Osteocyte (in vitro differentiated cells): ENCODE measurements around the gene NEAT1. TPM values are rescaled to one million over a fixed set of nuclear protein-coding genes. Genes with fewer than 3 reads are reported as not detected.

ENCODE experiments used
- DNase-seq: peaks from one replicate; pipeline ENCODE4 v3.0.0; 2021; ENCODE audit warnings: mixed read lengths; ENCODE audit not compliant: unreplicated experiment; ENCODE audit errors: extremely low spot score
- H3K27ac Mint-ChIP-seq: one replicate; pipeline ENCODE4 v1.8.0; 2021; ENCODE audit warnings: mild to moderate bottlenecking, mixed read lengths; ENCODE audit not compliant: unreplicated experiment
- H3K27me3 Mint-ChIP-seq: one replicate; pipeline ENCODE4 v1.8.0; 2021; ENCODE audit warnings: mixed read lengths; ENCODE audit not compliant: unreplicated experiment
- H3K36me3 Mint-ChIP-seq: one replicate; pipeline ENCODE4 v1.8.0; 2021; ENCODE audit warnings: mixed read lengths; ENCODE audit not compliant: unreplicated experiment
- H3K4me1 Mint-ChIP-seq: one replicate; pipeline ENCODE4 v1.8.0; 2021; ENCODE audit warnings: mixed read lengths; ENCODE audit not compliant: unreplicated experiment
- H3K4me3 Mint-ChIP-seq: one replicate; pipeline ENCODE4 v1.8.0; 2021; ENCODE audit warnings: mild to moderate bottlenecking, moderate library complexity, mixed read lengths; ENCODE audit not compliant: unreplicated experiment
- H3K9me3 Mint-ChIP-seq: one replicate; pipeline ENCODE4 v1.8.0; 2021; ENCODE audit warnings: mixed read lengths; ENCODE audit not compliant: unreplicated experiment
- CTCF ChIP-seq: fragments of 200-600 bp; sonication (generic); IDR thresholded peaks from 2 replicates; pipeline ENCODE4 v1.5.0; 2021; ENCODE audit warnings: antibody characterized with exemption, mild to moderate bottlenecking, moderate library complexity
- total RNA-seq: library from RNA; stranded (reverse); gene quantifications from 2 replicates; pipeline ENCODE4 v1.2.1, GENCODE V29; 2021

Gene NEAT1
- total RNA-seq, 1 donor from 2014 or later, result 534 TPM

GRCh38 chr11:65418431-65418680 is 4.2 kb upstream of the NEAT1 start:
- no peak for DNase-seq
- peak overlapping the region; percentile 99 for H3K27ac Mint-ChIP-seq
- peaks cover 3% of the 10 kb centered on the region for H3K36me3 Mint-ChIP-seq
- H3K9me3 Mint-ChIP-seq, result no peaks in the 10 kb centered on the region
- peak overlapping the region; percentile 72 for H3K4me3 Mint-ChIP-seq
- H3K4me1 Mint-ChIP-seq, result peaks cover 73% of the 10 kb centered on the region
- no peaks in the 10 kb centered on the region for H3K27me3 Mint-ChIP-seq
- no peak for TF ChIP-seq CTCF

- peak overlapping the region; percentile 72 for H3K4me3 Mint-ChIP-seq
- peak; percentile 98 for DNase-seq
- no peaks in the 10 kb centered on the region for H3K9me3 Mint-ChIP-seq
- peaks cover 6% of the 10 kb centered on the region for H3K36me3 Mint-ChIP-seq
- peak overlapping the region; percentile 99 for H3K27ac Mint-ChIP-seq
- no peak for TF ChIP-seq CTCF
- H3K4me1 Mint-ChIP-seq, result peaks cover 75% of the 10 kb centered on the region
- no peaks in the 10 kb centered on the region for H3K27me3 Mint-ChIP-seq
Measured at GRCh38 chr11:65418681-65419459, 3.7 kb upstream of the NEAT1 start.

- H3K4me3 Mint-ChIP-seq, result peak overlapping the region; percentile 72
- H3K9me3 Mint-ChIP-seq, result no peaks in the 10 kb centered on the region
- peak; percentile 84 for DNase-seq
- TF ChIP-seq CTCF, result no peak
- H3K27me3 Mint-ChIP-seq, result no peaks in the 10 kb centered on the region
- peak overlapping the region; percentile 99 for H3K27ac Mint-ChIP-seq
- H3K36me3 Mint-ChIP-seq, result peaks cover 8% of the 10 kb centered on the region
- H3K4me1 Mint-ChIP-seq, result peaks cover 78% of the 10 kb centered on the region
Measured at GRCh38 chr11:65419460-65419771, 3.2 kb upstream of the NEAT1 start.

GRCh38 chr11:65419772-65420481 is 2.7 kb upstream of the NEAT1 start:
- Mint-ChIP-seq H3K27me3 (no peaks in the 10 kb centered on the region), H3K4me1 (peaks cover 82% of the 10 kb centered on the region), H3K27ac (peak overlapping the region; percentile 99), H3K9me3 (no peaks in the 10 kb centered on the region), H3K36me3 (peaks cover 13% of the 10 kb centered on the region), H3K4me3 (peak overlapping the region; percentile 72)
- peak; percentile 96 for DNase-seq
- TF ChIP-seq CTCF, result no peak

- Mint-ChIP-seq H3K27me3 (no peaks in the 10 kb centered on the region), H3K9me3 (no peaks in the 10 kb centered on the region), H3K36me3 (peaks cover 19% of the 10 kb centered on the region), H3K4me1 (peaks cover 84% of the 10 kb centered on the region), H3K4me3 (peak overlapping the region; percentile 98), H3K27ac (peak overlapping the region; percentile 99)
- DNase-seq, result peak; percentile 19
- no peak for TF ChIP-seq CTCF
Measured at GRCh38 chr11:65420506-65420905, 2.1 kb upstream of the NEAT1 start.
